Liver (tissue), 9 donors: ENCODE measurements around the gene RARRES1. TPM values are rescaled to one million over a fixed set of nuclear protein-coding genes. Genes with fewer than 3 reads are reported as not detected.

Experiments
- DNase-seq: peaks from one replicate; pipeline ENCODE4 v3.0.0-alpha.2; 2017; ENCODE audit warnings: low spot score
- H3K27ac ChIP-seq, 2 donors: one replicate each; pipeline ENCODE4 v1.7.0; 2013; ENCODE audit warnings: inconsistent platforms in 2 of 2, low read length in 2 of 2, control low read depth in 1 of 2, low read depth in 1 of 2, mild to moderate bottlenecking in 1 of 2
- H3K27me3 ChIP-seq, 4 donors: one replicate each; pipeline versions ENCODE4 v1.6.1 to v1.7.0; 2013; ENCODE audit warnings: low read length in 3 of 4, inconsistent platforms in 1 of 4, mild to moderate bottlenecking in 1 of 4, moderate library complexity in 1 of 4; ENCODE audit not compliant: control insufficient read depth in 4 of 4, insufficient read depth in 4 of 4
- H3K36me3 ChIP-seq, 4 donors: one replicate each; pipeline versions ENCODE4 v1.6.1 to v1.7.0; 2013; ENCODE audit warnings: low read length in 3 of 4, mild to moderate bottlenecking in 3 of 4, low read depth in 1 of 4, moderate library complexity in 1 of 4; ENCODE audit not compliant: control insufficient read depth in 4 of 4, insufficient read depth in 3 of 4
- H3K4me1 ChIP-seq, 4 donors: one replicate each; pipeline versions ENCODE4 v1.6.1 to v1.7.0; 2013; ENCODE audit warnings: low read length in 3 of 4, mild to moderate bottlenecking in 3 of 4, moderate library complexity in 1 of 4; ENCODE audit not compliant: control insufficient read depth in 4 of 4, insufficient read depth in 4 of 4
- H3K4me3 ChIP-seq, 3 donors: one replicate each; pipeline versions ENCODE4 v1.6.1 to v1.7.0; 2013; ENCODE audit warnings: low read length in 3 of 3, control low read depth in 1 of 3, low read depth in 1 of 3, mild to moderate bottlenecking in 1 of 3
- H3K9ac ChIP-seq, 2 donors: one replicate each; pipeline ENCODE4 v1.7.0; 2013; ENCODE audit warnings: low read length in 2 of 2, mild to moderate bottlenecking in 2 of 2, moderate library complexity in 2 of 2, control low read depth in 1 of 2, low read depth in 1 of 2
- H3K9me3 ChIP-seq, 4 donors: one replicate each; pipeline versions ENCODE4 v1.6.1 to v1.7.0; 2013; ENCODE audit warnings: low read length in 3 of 4; ENCODE audit not compliant: control insufficient read depth in 4 of 4
- ATF3 ChIP-seq: IDR thresholded peaks from 2 replicates; pipeline ENCODE4 v1.6.1; 2016; ENCODE audit warnings: antibody characterized with exemption
- CTCF ChIP-seq: fragments of 150-350 bp; IDR thresholded peaks from 2 replicates; pipeline ENCODE4 v1.5.1; 2017; ENCODE audit warnings: improper control_type of control experiment, low read depth, low read length; ENCODE audit not compliant: missing input control
- EGR1 ChIP-seq, 2 donors: IDR thresholded peaks; 2 replicates each; pipeline ENCODE4 v1.6.1; 2016 to 2018; ENCODE audit warnings: antibody characterized with exemption in 2 of 2, low read depth in 2 of 2
- FOXA1 ChIP-seq: IDR thresholded peaks from 2 replicates; pipeline ENCODE4 v1.6.1; 2016; ENCODE audit warnings: antibody characterized with exemption
- FOXA2 ChIP-seq: IDR thresholded peaks from 2 replicates; pipeline ENCODE4 v1.6.1; 2016; ENCODE audit warnings: antibody characterized with exemption
- GABPA ChIP-seq, 2 donors: IDR thresholded peaks in 1 of 2; conservative IDR thresholded peaks in 1 of 2; 2 replicates each; pipeline ENCODE4 v1.6.1; 2016; ENCODE audit warnings: antibody characterized with exemption in 2 of 2, mild to moderate bottlenecking in 1 of 2, moderate library complexity in 1 of 2
- HNF4A ChIP-seq, 2 donors: conservative IDR thresholded peaks; 2 replicates each; pipeline ENCODE4 v1.6.1; 2016; ENCODE audit warnings: antibody characterized with exemption in 2 of 2, mild to moderate bottlenecking in 2 of 2
- HNF4G ChIP-seq: IDR thresholded peaks from 2 replicates; pipeline ENCODE4 v1.6.1; 2016; ENCODE audit warnings: antibody characterized with exemption
- JUND ChIP-seq, 2 donors: IDR thresholded peaks; 2 replicates each; pipeline ENCODE4 v1.6.1; 2016; ENCODE audit warnings: antibody characterized with exemption in 2 of 2
- MAX ChIP-seq: IDR thresholded peaks from 2 replicates; pipeline ENCODE4 v1.6.1; 2016; ENCODE audit warnings: antibody characterized with exemption
- NR2F2 ChIP-seq: IDR thresholded peaks from 2 replicates; pipeline ENCODE4 v1.6.1; 2016; ENCODE audit warnings: antibody characterized with exemption
- RAD21 ChIP-seq, 2 donors: IDR thresholded peaks; 2 replicates each; pipeline ENCODE4 v1.6.1; 2016; ENCODE audit warnings: antibody characterized with exemption in 2 of 2, mild to moderate bottlenecking in 2 of 2
- REST ChIP-seq: IDR thresholded peaks from 2 replicates; pipeline ENCODE4 v1.6.1; 2016; ENCODE audit warnings: antibody characterized with exemption, mild to moderate bottlenecking
- RXRA ChIP-seq, 2 donors: IDR thresholded peaks; 2 replicates each; pipeline ENCODE4 v1.6.1; 2017 to 2018; ENCODE audit warnings: antibody characterized with exemption in 2 of 2, mild to moderate bottlenecking in 1 of 2
- SP1 ChIP-seq: IDR thresholded peaks from 2 replicates; pipeline ENCODE4 v1.6.1; 2018; ENCODE audit warnings: antibody characterized with exemption, mild to moderate bottlenecking
- TAF1 ChIP-seq: conservative IDR thresholded peaks from 2 replicates; pipeline ENCODE4 v1.6.1; 2016; ENCODE audit warnings: antibody characterized with exemption, mild to moderate bottlenecking
- YY1 ChIP-seq: IDR thresholded peaks from 2 replicates; pipeline ENCODE4 v1.6.1; 2016; ENCODE audit warnings: antibody characterized with exemption, mild to moderate bottlenecking
- ZBTB33 ChIP-seq: IDR thresholded peaks from 2 replicates; pipeline ENCODE4 v1.6.1; 2016; ENCODE audit warnings: antibody characterized with exemption
- WGBS: extraction: QIAGEN DNeasy Blood & Tissue Kit; methylation state at CpG from one replicate; pipeline ENCODE4 v1.1.7; 2013; 5-methylcytosine and 5-hydroxymethylcytosine counted together
- polyA plus RNA-seq, 2 donors: library from polyadenylated mRNA; stranded (reverse) in 1 of 2; unstranded in 1 of 2; fragments of 200-250 nt in 1 of 2; fragments of >200 nt in 1 of 2; fragmentation: Nextera tagmentation in 1 of 2; extraction: Ambion mirVana in 1 of 2; gene quantifications; one replicate each; pipeline versions ENCODE4 v1.2.1 to v1.2.3, GENCODE V29; 2013 to 2015
- total RNA-seq, 2 donors: library from RNA; depleted of rRNA; stranded (reverse); fragments of >200 nt; gene quantifications; one replicate each; pipeline ENCODE4 v1.2.3, GENCODE V29; 2014
- donor health status: healthy.
- donor health status: healthy.
- donor health status: healthy.
- donor health status: healthy.
- donor health status: healthy.

The RARRES1 gene
- total and polyA plus RNA-seq, 4 donors: 0.92 to 6.9 (median 2.4) TPM

GRCh38 chr3:158728851-158729250 lies 3.4 kb downstream of the RARRES1 start:
- DNase-seq: no peak
- Histone ChIP-seq H3K27ac (no peak overlapping the region), H3K9ac (no peak overlapping the region), H3K36me3 (no peaks in the 10 kb centered on the region), H3K4me1 (peaks cover 6 to 45% (median 33%) of the 10 kb centered on the region in 4 donors), H3K27me3 (no peaks in the 10 kb centered on the region), H3K4me3 (no peak overlapping the region), H3K9me3 (no peaks in the 10 kb centered on the region)
- TF ChIP-seq FOXA1 (no peak), CTCF (no peak), NR2F2 (no peak), YY1 (no peak), RAD21 (IDR thresholded peaks at IDR 0.05) (no peak), HNF4A (conservative IDR thresholded peaks at IDR 0.05) (no peak), ZBTB33 (no peak), REST (no peak), HNF4G (no peak), ATF3 (no peak), RXRA (IDR thresholded peaks at IDR 0.05) (no peak), SP1 (no peak), MAX (no peak)

- Histone ChIP-seq H3K4me1 (peaks cover 6 to 45% (median 33%) of the 10 kb centered on the region in 4 donors), H3K27me3 (no peaks in the 10 kb centered on the region), H3K9me3 (no peaks in the 10 kb centered on the region), H3K36me3 (no peaks in the 10 kb centered on the region), H3K4me3 (no peak overlapping the region), H3K9ac (no peak overlapping the region), H3K27ac (no peak overlapping the region)
- 37% methylated on average over 4 of the region's 4 CpGs for WGBS
- DNase-seq: no peak
- no peak for TF ChIP-seq JUND (IDR thresholded peaks at IDR 0.05)
- TF ChIP-seq YY1: no peak
- TF ChIP-seq FOXA2: no peak
- TF ChIP-seq RXRA (IDR thresholded peaks at IDR 0.05): no peak
- no peak for TF ChIP-seq ZBTB33
- TF ChIP-seq GABPA (IDR thresholded peaks at IDR 0.05 in 1 of 2, conservative IDR thresholded peaks at IDR 0.05 in 1 of 2): no peak
- TF ChIP-seq NR2F2: no peak
- TF ChIP-seq EGR1 (IDR thresholded peaks at IDR 0.05; ENCODE audit: low read depth in 2 of 2): no peak
- no peak for TF ChIP-seq RAD21 (IDR thresholded peaks at IDR 0.05)
- TF ChIP-seq SP1: no peak
- no peak for TF ChIP-seq FOXA1
- no peak for TF ChIP-seq HNF4A (conservative IDR thresholded peaks at IDR 0.05)
- TF ChIP-seq REST: no peak
- no peak for TF ChIP-seq TAF1
- TF ChIP-seq ATF3: no peak
- no peak for TF ChIP-seq HNF4G
Measured at GRCh38 chr3:158728061-158728377, 4.2 kb downstream of the RARRES1 start.
